ENCODE data around the gene FOXP3. TPM values are rescaled to one million over a fixed set of nuclear protein-coding genes. Genes with fewer than 3 reads are reported as not detected.

Gene FOXP3
- total and polyA plus RNA-seq, 8 donors, result 0.04 to 0.16 (median 0.12) TPM; not detected in 5

DNA sequence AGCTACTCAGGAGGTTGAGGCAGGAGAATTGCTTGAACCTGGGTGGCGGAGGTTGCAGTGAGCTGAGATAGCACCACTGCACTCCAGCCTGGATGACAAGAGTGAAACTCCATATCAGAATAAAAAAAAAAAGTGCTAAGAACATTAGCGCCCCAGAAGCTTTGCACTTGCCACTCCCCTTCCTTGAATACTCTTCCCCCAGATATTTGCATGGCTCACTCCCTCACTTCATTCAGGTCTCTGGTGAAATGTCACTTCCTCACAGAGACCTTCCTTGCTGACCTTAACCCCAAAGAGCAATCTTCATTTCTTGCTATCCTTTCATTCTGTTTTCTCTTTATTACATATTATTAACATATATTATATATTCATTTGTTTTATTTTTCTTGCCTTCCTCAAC, 42.6 kb downstream of the FOXP3 start:
- WGBS, 2 donors, result 73 to 87% methylated on average over 2 of the region's 2 CpGs
- Histone ChIP-seq H3K4me3 (no peak overlapping the region), H3K9me3 (no peaks in the 10 kb centered on the region), H3K27ac (no peak overlapping the region), H3K4me1 (no peaks in the 10 kb centered on the region), H3K27me3 (peaks cover 0 to 6% (median 0%) of the 10 kb centered on the region in 4 donors), H3K36me3 (no peaks in the 10 kb centered on the region)
- no peak for DNase-seq
- TF ChIP-seq, protein P1, sequence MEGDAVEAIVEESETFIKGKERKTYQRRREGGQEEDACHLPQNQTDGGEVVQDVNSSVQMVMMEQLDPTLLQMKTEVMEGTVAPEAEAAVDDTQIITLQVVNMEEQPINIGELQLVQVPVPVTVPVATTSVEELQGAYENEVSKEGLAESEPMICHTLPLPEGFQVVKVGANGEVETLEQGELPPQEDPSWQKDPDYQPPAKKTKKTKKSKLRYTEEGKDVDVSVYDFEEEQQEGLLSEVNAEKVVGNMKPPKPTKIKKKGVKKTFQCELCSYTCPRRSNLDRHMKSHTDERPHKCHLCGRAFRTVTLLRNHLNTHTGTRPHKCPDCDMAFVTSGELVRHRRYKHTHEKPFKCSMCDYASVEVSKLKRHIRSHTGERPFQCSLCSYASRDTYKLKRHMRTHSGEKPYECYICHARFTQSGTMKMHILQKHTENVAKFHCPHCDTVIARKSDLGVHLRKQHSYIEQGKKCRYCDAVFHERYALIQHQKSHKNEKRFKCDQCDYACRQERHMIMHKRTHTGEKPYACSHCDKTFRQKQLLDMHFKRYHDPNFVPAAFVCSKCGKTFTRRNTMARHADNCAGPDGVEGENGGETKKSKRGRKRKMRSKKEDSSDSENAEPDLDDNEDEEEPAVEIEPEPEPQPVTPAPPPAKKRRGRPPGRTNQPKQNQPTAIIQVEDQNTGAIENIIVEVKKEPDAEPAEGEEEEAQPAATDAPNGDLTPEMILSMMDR (IDR thresholded peaks at IDR 0.05), result no peak
- intact Hi-C loops (cut with DNase I), result no loop called here
- FAIRE-seq, result no peak
- no peak for ATAC-seq

DNA sequence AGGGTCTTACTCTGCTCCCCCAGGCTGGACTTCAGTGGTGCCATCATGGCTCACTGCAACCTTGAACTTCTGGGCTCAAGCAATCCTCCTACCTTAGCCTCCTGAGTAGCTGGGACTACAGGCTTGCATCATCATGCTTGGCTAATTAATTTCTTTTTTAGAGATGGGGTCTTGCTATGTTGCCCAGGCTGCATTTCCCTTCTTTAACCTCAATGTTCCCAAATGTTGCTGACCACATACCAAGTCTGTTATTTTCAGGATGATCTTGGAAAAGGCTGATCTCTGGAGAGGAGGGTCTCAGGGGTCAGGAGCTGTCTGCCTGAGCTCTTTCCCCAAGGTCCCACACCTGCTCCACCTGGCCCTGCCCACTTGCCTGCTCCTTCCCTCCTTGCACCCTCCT, 44.4 kb downstream of the FOXP3 start:
- intact Hi-C loops (cut with DNase I), result no loop called here
- Histone ChIP-seq H3K4me3 (no peak overlapping the region), H3K4me1 (no peaks in the 10 kb centered on the region), H3K36me3 (no peaks in the 10 kb centered on the region), H3K9me3 (no peaks in the 10 kb centered on the region), H3K27ac (no peak overlapping the region), H3K27me3 (peaks cover 0 to 6% (median 0%) of the 10 kb centered on the region in 4 donors)
- TF ChIP-seq, protein P1 (IDR thresholded peaks at IDR 0.05), result no peak
- FAIRE-seq, result no peak
- no peak for DNase-seq
- no peak for ATAC-seq

DNA sequence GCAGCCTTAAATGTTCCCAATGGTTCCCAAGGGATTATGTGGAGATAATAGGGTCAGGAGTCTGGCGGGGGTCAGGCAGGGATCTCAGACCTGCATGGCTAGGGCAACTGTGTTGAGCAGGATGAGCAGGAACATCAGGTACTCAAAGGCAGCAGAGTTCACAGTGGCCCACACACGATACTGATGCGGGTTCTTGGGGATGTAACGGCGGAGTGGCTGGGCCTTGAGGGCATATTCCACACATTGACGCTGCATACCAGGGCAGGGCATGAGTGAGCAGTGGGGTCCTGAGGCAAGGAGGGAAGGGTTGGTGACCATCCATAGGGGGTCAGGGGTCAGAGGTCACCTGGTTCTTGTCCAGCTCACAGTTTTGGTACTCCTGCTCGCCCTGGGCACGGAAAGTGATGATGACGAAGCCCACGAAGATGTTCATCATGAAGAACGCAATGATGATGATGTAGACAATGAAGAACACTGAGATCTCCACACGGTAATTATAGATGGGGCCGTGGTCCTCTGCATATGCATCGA, 49.4 kb downstream of the FOXP3 start:
- TF ChIP-seq, protein P1 (IDR thresholded peaks at IDR 0.05), result no peak
- ATAC-seq (no peak), DNase-seq (no peak), FAIRE-seq (no peak)
- Histone ChIP-seq H3K4me1 (no peaks in the 10 kb centered on the region), H3K9me3 (no peaks in the 10 kb centered on the region), H3K27me3 (no peaks in the 10 kb centered on the region), H3K4me3 (no peak overlapping the region), H3K36me3 (no peaks in the 10 kb centered on the region), H3K27ac (no peak overlapping the region)
- intact Hi-C loops (cut with DNase I), result no loop called here
- 77 to 86% methylated on average over 14 of the region's 14 CpGs for WGBS, 2 donors

DNA sequence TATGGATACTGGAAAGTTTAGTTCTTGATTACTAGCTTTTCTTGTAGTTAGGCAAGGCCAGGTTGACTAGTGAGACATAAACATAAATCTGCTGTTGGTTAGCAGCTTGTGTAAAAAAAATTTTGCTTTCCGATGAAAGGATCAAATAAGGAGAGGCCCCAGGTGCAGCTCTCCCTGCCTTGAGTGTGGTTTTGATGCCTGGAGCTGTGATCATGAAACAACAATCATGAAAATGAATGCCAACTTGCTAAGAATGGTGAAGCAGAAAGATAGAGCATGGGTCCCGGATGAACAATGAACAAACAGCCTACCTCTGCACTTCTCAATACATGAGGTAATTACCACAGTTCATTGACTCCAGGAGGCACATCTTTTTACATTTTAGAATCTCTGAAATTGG, 50.1 kb downstream of the FOXP3 start:
- 74 to 78% methylated on average over 2 of the region's 2 CpGs for WGBS, 2 donors
- intact Hi-C loops (cut with DNase I), result no loop called here
- no peak for ATAC-seq
- no peak overlapping the region for H3K27ac ChIP-seq
- H3K4me1 ChIP-seq, result no peaks in the 10 kb centered on the region
- H3K36me3 ChIP-seq, result no peaks in the 10 kb centered on the region
- DNase-seq, result no peak
- no peaks in the 10 kb centered on the region for H3K9me3 ChIP-seq
- no peaks in the 10 kb centered on the region for H3K27me3 ChIP-seq
- TF ChIP-seq, protein P1 (IDR thresholded peaks at IDR 0.05), result no peak
- no peak overlapping the region for H3K4me3 ChIP-seq
- no peak for FAIRE-seq

DNA sequence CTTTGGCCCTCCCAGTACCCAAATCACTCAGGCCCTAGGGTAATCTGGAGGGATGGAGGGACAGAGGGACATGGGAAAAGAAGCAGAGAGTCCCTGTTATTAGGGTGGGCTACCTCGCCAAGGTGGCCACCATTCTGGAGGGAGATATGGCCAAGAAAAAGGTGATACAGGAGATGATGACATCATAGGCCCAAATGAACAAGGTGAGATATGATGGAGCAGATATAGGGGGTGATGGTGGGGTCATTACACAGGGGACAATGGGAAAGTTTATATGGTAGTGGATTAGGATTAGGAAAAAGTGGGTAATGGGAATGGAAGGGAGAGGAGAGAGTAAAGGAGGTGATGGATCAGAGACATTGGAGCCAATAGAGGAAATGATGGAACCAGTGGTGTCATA, 51.6 kb downstream of the FOXP3 start:
- TF ChIP-seq, protein P1 (IDR thresholded peaks at IDR 0.05), result no peak
- Histone ChIP-seq H3K4me3 (no peak overlapping the region), H3K9me3 (no peaks in the 10 kb centered on the region), H3K27me3 (no peaks in the 10 kb centered on the region), H3K36me3 (no peaks in the 10 kb centered on the region), H3K27ac (no peak overlapping the region), H3K4me1 (no peaks in the 10 kb centered on the region)
- no peak for ATAC-seq
- FAIRE-seq, result no peak
- DNase-seq, result no peak
- intact Hi-C loops (cut with DNase I), result no loop called here
- WGBS, 2 donors, result 29 to 51% methylated on average over 1 of the region's 1 CpG

All from pancreas (tissue), 10 donors.